GM21723 (cell line): ENCODE data around the gene TTC28.

Source experiments
- ATAC-seq: cut with Tn5 transposase; IDR thresholded peaks from one replicate; pipeline ENCODE4 v1.9.1; 2021; ENCODE audit warnings: mild to moderate bottlenecking, moderate library complexity; ENCODE audit not compliant: unreplicated experiment

Gene TTC28

GRCh38 chr22:28443526-28443876 is 236.1 kb downstream of the TTC28 start:
- no peak for ATAC-seq

GRCh38 chr22:28442711-28443525 is 236.7 kb downstream of the TTC28 start:
- no peak for ATAC-seq

- ATAC-seq: no peak
Observed at GRCh38 chr22:28442264-28442710, 237.4 kb downstream of the TTC28 start.

GRCh38 chr22:28441720-28442263 is 237.8 kb downstream of the TTC28 start:
- ATAC-seq: no peak

- no peak for ATAC-seq
Observed at GRCh38 chr22:28440592-28441390, 238.8 kb downstream of the TTC28 start.

GRCh38 chr22:28438183-28438768 is 241.4 kb downstream of the TTC28 start:
- no peak for ATAC-seq

- ATAC-seq: no peak
Observed at GRCh38 chr22:28435982-28436381, 243.7 kb downstream of the TTC28 start.

GRCh38 chr22:28435140-28435768 is 244.4 kb downstream of the TTC28 start:
- no peak for ATAC-seq

- ATAC-seq: no peak
Observed at GRCh38 chr22:28430466-28431025, 249.1 kb downstream of the TTC28 start.

GRCh38 chr22:28429711-28430110 is 249.9 kb downstream of the TTC28 start:
- ATAC-seq: no peak

- no peak for ATAC-seq
Observed at GRCh38 chr22:28428271-28428670, 251.4 kb downstream of the TTC28 start.

- no peak for ATAC-seq
Observed at GRCh38 chr22:28426346-28427132, 253.1 kb downstream of the TTC28 start.

GRCh38 chr22:28425211-28425610 is 254.4 kb downstream of the TTC28 start:
- no peak for ATAC-seq

GRCh38 chr22:28424427-28425080 is 255.1 kb downstream of the TTC28 start:
- no peak for ATAC-seq

GRCh38 chr22:28419919-28420318 is 259.7 kb downstream of the TTC28 start:
- ATAC-seq: no peak

GRCh38 chr22:28418008-28418407 is 261.6 kb downstream of the TTC28 start:
- no peak for ATAC-seq

GRCh38 chr22:28417431-28417830 is 262.2 kb downstream of the TTC28 start:
- ATAC-seq: no peak

GRCh38 chr22:28414913-28415312 is 264.7 kb downstream of the TTC28 start:
- no peak for ATAC-seq
